ENCODE measurements around the gene REC8. TPM values are rescaled to one million over a fixed set of nuclear protein-coding genes. Genes with fewer than 3 reads are reported as not detected.
"Not testable (repeated sequence)": the region's sequence is repeated elsewhere in the genome, so short reads cannot be mapped to it uniquely, and the experiment has no call there.

The REC8 gene
- total RNA-seq, 1 experiment from 2014 or later: 0.31 TPM

GRCh38 chr14:24216345-24216699 is 44.4 kb downstream of the REC8 start:
- DNase-seq (ENCODE audit: low spot score): no peak
- in situ Hi-C loops (cut with HindIII; ENCODE audit: low sequenced_read_pairs): no loop called here

GRCh38 chr14:24216876-24217275 is 45.0 kb downstream of the REC8 start:
- in situ Hi-C loops (cut with HindIII; ENCODE audit: low sequenced_read_pairs); DNase-seq (ENCODE audit: low spot score): not testable (repeated sequence)

GRCh38 chr14:24219080-24219479 is 47.2 kb downstream of the REC8 start:
- in situ Hi-C loops (cut with HindIII; ENCODE audit: low sequenced_read_pairs): no loop called here
- no peak for DNase-seq (ENCODE audit: low spot score)

- DNase-seq (ENCODE audit: low spot score): no peak
- in situ Hi-C loops (cut with HindIII; ENCODE audit: low sequenced_read_pairs): no loop called here
Measured at GRCh38 chr14:24219521-24219920, 47.6 kb downstream of the REC8 start.

GRCh38 chr14:24222987-24223386 is 51.1 kb downstream of the REC8 start:
- DNase-seq (ENCODE audit: low spot score); in situ Hi-C loops (cut with HindIII; ENCODE audit: low sequenced_read_pairs): not testable (repeated sequence)

GRCh38 chr14:24224618-24225071 is 52.8 kb downstream of the REC8 start:
- in situ Hi-C loops (cut with HindIII; ENCODE audit: low sequenced_read_pairs): no loop called here
- DNase-seq (ENCODE audit: low spot score): no peak

- in situ Hi-C loops (cut with HindIII; ENCODE audit: low sequenced_read_pairs): no loop called here
- no peak for DNase-seq (ENCODE audit: low spot score)
Measured at GRCh38 chr14:24226473-24226872, 54.6 kb downstream of the REC8 start.

GRCh38 chr14:24228902-24229301 is 57.0 kb downstream of the REC8 start:
- no peak for DNase-seq (ENCODE audit: low spot score)
- in situ Hi-C loops (cut with HindIII; ENCODE audit: low sequenced_read_pairs): no loop called here

Other genes with a start within 250 kb of the REC8 start
- 46.2 and 62.7 TPM in 2 replicates for gene DHRS4, start 218.3 kb upstream of the REC8 start, total RNA-seq (2014; rRNA removed; shearing (Covaris generic))
- gene DHRS4L2, start 183.2 kb upstream of the REC8 start, total RNA-seq (2014; rRNA removed; shearing (Covaris generic)): 17.3 and 28.1 TPM in 2 replicates
- 0.74 and 1.6 TPM in 2 replicates for gene CARMIL3, start 120.1 kb upstream of the REC8 start, total RNA-seq (2014; rRNA removed; shearing (Covaris generic))
- not detected in 2 replicates for gene CPNE6, start 100.5 kb upstream of the REC8 start, total RNA-seq (2014; rRNA removed; shearing (Covaris generic))
- gene PCK2, start 77.8 kb upstream of the REC8 start, total RNA-seq (2014; rRNA removed; shearing (Covaris generic)): 64.7 and 86.2 TPM in 2 replicates
- gene DCAF11, start 57.3 kb upstream of the REC8 start, total RNA-seq (2014; rRNA removed; shearing (Covaris generic)): 93.8 and 125 TPM in 2 replicates
- 1.3 and 2.8 TPM in 2 replicates for gene NRL, start 57.1 kb upstream of the REC8 start, total RNA-seq (2014; rRNA removed; shearing (Covaris generic))
- gene FITM1, start 41.4 kb upstream of the REC8 start, total RNA-seq (2014; rRNA removed; shearing (Covaris generic)): 0.88 TPM in 1 of 2 replicates, not detected in the other
- gene PSME1, start 35.9 kb upstream of the REC8 start, total RNA-seq (2014; rRNA removed; shearing (Covaris generic)): 57.9 and 58.0 TPM in 2 replicates
- gene EMC9, start 30.5 kb upstream of the REC8 start, total RNA-seq (2014; rRNA removed; shearing (Covaris generic)): 33.6 and 45.0 TPM in 2 replicates
- gene PSME2, start 25.5 kb upstream of the REC8 start, total RNA-seq (2014; rRNA removed; shearing (Covaris generic)): 162 and 168 TPM in 2 replicates
- gene RNF31, start 24.6 kb upstream of the REC8 start, total RNA-seq (2014; rRNA removed; shearing (Covaris generic)): 51.9 and 89.7 TPM in 2 replicates
- gene IRF9, start 10.8 kb upstream of the REC8 start, total RNA-seq (2014; rRNA removed; shearing (Covaris generic)): 8.3 and 14.1 TPM in 2 replicates
- 79.5 and 80.4 TPM in 2 replicates for gene IPO4, start 16.7 kb downstream of the REC8 start, total RNA-seq (2014; rRNA removed; shearing (Covaris generic))
- 26.6 and 50.0 TPM in 2 replicates for gene TM9SF1, start 23.4 kb downstream of the REC8 start, total RNA-seq (2014; rRNA removed; shearing (Covaris generic))
- gene TSSK4, start 33.6 kb downstream of the REC8 start, total RNA-seq (2014; rRNA removed; shearing (Covaris generic)): not detected in 2 replicates
- 30.8 and 40.4 TPM in 2 replicates for gene CHMP4A, start 41.4 kb downstream of the REC8 start, total RNA-seq (2014; rRNA removed; shearing (Covaris generic))
- 16.6 and 16.9 TPM in 2 replicates for gene MDP1, start 44.0 kb downstream of the REC8 start, total RNA-seq (2014; rRNA removed; shearing (Covaris generic))
- 168 and 186 TPM in 2 replicates for gene NEDD8, start 60.3 kb downstream of the REC8 start, total RNA-seq (2014; rRNA removed; shearing (Covaris generic))
- gene GMPR2, start 60.8 kb downstream of the REC8 start, total RNA-seq (2014; rRNA removed; shearing (Covaris generic)): 116 and 132 TPM in 2 replicates
- gene TINF2, start 70.5 kb downstream of the REC8 start, total RNA-seq (2014; rRNA removed; shearing (Covaris generic)): 38.1 and 63.0 TPM in 2 replicates
- 0.10 TPM in 1 of 2 replicates, not detected in the other for gene TGM1, start 91.1 kb downstream of the REC8 start, total RNA-seq (2014; rRNA removed; shearing (Covaris generic))
- gene RABGGTA, start 99.5 kb downstream of the REC8 start, total RNA-seq (2014; rRNA removed; shearing (Covaris generic)): 19.0 and 23.6 TPM in 2 replicates
- gene DHRS1, start 127.7 kb downstream of the REC8 start, total RNA-seq (2014; rRNA removed; shearing (Covaris generic)): 3.8 and 11.4 TPM in 2 replicates
- gene NOP9, start 127.8 kb downstream of the REC8 start, total RNA-seq (2014; rRNA removed; shearing (Covaris generic)): 28.7 and 28.9 TPM in 2 replicates
- gene CIDEB, start 135.9 kb downstream of the REC8 start, total RNA-seq (2014; rRNA removed; shearing (Covaris generic)): 1.7 TPM in 1 of 2 replicates, not detected in the other
- gene LTB4R2, start 138.1 kb downstream of the REC8 start, total RNA-seq (2014; rRNA removed; shearing (Covaris generic)): 1.8 and 5.4 TPM in 2 replicates
- 1.6 and 5.7 TPM in 2 replicates for gene LTB4R, start 139.4 kb downstream of the REC8 start, total RNA-seq (2014; rRNA removed; shearing (Covaris generic))
- not detected in 2 replicates for gene ADCY4, start 163.0 kb downstream of the REC8 start, total RNA-seq (2014; rRNA removed; shearing (Covaris generic))
- not detected in 2 replicates for gene RIPK3, start 167.9 kb downstream of the REC8 start, total RNA-seq (2014; rRNA removed; shearing (Covaris generic))
- 41.4 and 45.5 TPM in 2 replicates for gene NFATC4, start 196.1 kb downstream of the REC8 start, total RNA-seq (2014; rRNA removed; shearing (Covaris generic))
- 19.7 and 24.1 TPM in 2 replicates for gene NYNRIN, start 226.9 kb downstream of the REC8 start, total RNA-seq (2014; rRNA removed; shearing (Covaris generic))

Data from G401 (cell line).